GM19452 (cell line): ENCODE measurements around the gene PCBP3.
"Not testable (repeated sequence)": the region's sequence is repeated elsewhere in the genome, so short reads cannot be mapped to it uniquely, and the experiment has no call there.

Experiments
- ATAC-seq: cut with Tn5 transposase; IDR thresholded peaks from one replicate; pipeline ENCODE4 v1.9.1; 2021; ENCODE audit not compliant: unreplicated experiment

PCBP3 gene

DNA sequence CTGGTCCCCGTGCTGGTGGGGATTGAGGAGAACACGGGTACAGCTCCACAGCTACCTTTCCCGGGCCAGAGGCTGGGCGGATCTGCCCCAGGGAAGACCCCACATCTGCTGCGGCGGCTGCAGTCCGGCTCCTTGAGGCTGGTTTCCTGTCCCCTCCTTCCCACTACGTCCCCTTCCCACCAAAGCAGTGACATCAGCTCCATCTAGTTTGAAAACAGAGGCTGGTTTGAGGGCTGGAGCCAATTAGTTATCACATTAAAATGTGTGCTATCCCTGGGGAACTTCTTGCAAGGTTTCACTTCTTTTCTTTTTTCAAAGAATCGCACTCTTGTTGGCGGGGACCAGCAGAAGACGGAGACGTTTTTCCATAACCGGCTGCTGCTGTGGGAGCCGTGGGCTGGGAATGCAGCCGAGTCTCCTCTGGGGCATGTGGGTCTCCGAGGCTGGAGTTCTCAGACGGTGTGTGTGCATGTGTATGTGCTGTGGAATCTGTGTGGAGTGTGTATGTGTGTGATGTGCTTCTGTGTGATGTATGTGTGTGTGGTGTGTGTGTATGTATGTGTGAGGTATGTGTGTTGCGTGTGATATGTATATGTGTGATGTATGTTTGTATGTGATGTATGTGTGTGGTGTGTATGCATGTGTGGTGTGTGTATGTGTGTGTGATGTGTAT is 8.9 kb upstream of the PCBP3 start:
- ATAC-seq: no peak

DNA sequence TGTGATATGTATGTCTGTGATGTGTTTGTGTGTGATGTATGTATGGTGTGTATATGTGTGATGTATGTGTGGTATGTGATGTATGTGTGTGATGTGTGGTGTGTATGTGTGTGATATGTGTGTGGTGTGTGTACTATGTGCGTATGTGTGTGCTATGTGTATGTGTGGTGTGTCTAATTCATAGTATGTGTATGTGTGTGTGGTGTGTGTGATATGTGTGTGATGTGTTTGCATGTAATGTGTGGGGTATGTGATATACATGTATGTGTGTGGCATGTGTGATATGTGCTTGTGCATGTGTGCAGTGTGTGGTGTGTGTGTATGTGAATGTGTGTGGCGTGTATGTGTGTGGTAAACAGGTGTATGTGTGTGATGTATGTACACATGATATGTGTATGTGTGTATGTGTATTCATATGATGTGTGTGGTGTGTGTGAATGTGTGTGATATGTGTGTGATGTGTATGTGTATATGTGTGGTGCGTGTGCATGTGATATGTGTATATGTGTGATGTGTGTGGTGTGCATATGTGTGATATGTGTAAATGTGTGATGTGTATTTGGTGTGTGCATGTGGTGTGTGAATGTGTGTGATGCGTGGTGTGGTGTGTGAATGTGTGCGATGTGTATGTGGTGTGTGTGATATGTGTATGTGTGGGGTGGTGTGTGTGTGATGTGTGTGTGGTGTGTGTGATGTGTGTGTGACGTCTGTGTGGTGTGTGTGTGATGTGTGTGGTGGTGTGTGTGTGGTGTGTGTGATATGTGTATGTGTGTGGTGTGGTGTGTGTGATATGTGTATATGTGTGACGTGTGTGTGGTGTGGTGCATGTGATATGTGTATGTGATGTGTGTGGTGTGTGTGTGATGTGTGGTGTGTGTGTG is 8.0 kb upstream of the PCBP3 start:
- ATAC-seq: no peak

DNA sequence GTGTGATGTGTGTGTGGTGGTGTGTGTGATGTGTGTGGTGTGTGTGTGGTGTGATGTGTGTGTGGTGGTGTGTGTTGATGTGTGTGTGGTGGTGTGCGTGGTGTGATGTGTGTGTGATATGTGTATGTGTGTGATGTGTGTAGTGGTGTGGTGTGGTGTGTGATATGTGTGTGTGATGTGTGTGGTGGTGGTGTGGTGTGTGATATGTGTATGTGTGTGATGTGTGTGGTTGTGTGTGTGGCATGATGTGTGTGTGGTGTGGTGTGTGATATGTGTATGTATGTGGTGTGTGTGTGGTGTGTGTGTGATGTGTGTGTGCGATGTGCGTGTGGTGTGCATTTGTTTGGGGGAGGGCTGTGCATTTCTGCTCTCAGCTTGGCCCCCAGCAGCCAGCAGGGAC is 7.1 kb upstream of the PCBP3 start:
- ATAC-seq: no peak

DNA sequence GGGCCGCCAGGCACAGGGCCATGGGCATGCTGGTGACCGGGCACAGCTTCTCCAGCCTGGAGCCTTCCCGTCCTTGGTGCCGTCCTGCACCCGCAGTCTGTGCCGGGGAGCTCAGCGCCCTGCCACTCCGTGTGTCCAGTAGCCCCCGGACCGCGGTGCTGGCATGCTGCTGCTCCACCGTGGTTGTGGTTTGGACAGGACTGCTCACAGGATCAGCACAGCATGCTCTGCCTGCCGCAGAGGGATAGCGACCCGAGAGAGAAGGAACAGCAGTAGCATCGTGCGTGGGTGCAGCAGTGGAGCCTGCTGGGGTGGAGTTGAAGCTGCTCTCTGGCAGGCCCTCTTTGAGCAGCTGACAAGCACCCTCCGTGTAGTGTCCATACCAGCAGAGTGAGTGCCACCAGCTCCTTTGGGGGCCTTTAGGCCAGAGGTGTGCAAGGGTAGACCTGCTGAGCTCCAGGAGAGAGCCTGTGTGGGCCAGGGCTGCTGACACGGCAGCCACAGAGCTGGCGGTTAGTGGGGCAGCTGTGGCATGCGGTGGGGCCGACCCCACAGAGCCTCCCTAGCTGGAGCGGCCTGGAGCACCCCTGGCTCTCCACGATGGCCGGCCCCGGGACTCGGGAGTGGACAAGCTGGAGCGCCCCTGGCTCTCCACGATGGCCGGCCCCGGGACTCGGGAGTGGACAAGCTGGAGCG is 6.4 kb upstream of the PCBP3 start:
- no peak for ATAC-seq

DNA sequence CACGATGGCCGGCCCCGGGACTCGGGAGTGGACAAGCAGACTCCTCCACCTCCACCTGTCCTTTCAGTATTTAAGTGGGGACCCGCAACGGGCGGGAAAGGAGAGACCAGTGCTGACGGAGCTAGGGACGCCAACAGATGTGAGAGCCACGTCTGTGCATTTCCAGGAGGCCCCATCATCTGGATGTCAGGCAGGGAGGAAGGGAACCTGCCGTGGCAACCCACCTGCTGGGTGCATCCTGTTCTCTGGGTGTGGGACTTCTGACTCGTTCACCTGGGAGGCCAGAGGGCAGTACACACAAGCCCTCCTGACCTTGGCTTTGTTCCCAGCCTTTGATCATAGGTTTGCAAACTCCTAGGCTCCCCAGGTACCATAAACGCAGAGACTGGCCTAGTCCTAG is 5.6 kb upstream of the PCBP3 start:
- ATAC-seq: no peak

DNA sequence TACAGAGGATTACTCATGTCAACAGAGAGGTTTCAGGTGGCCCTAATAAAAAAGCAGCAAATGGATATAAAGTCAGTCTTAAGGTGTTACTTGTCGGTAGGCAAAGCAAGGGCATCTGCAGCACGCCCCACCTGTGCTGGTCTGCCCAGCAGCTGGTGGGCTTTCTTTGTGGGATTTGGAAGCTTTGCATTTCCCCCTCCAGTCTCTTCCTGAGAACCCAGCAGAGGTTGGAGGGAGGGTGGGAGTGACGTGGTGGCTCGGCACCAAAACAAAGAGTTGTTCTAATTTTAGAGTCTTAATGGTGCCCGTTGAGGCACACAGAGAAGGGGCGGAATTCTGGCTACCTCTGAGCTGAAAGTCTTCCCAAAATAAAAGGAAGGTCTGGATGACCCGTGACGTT is 4.8 kb upstream of the PCBP3 start:
- no peak for ATAC-seq

DNA sequence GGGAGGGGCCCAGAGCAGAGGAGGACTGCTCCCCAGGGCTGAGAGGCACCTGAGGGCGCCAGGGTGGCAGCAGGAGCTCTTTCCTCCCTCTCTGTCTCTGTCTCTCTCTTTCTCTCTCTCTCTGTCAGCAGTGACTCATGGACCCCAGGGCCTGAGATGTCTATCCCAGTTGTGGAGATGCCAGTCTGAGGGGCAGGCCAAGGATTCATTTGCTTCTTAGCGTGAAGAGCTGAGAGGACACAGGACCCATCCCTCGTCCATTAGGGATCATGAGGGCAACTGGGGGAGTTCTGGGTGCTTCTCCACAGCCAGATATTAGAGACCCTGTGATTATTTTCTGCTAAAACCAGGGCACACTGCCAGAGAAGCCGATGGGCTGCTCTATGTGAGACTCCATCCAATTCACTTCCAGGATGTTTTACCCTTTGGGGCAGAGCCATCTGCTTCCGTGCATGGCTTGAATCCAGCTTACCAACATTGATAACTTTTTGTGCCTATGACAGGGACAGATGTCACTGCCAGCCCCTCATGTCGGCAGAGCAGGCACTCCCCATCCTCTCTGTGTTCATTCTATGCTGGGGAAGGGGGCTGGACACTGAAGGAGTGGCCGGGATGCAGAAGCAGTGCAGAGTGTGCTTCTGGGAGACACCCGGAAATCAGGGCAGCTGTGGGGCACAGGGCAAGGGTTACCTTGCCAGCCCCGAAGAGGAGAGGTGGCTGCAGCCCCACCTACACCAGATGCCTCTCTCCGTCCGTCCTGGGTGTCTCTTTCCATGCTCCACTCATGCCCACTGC is 4.1 kb upstream of the PCBP3 start:
- ATAC-seq: no peak

DNA sequence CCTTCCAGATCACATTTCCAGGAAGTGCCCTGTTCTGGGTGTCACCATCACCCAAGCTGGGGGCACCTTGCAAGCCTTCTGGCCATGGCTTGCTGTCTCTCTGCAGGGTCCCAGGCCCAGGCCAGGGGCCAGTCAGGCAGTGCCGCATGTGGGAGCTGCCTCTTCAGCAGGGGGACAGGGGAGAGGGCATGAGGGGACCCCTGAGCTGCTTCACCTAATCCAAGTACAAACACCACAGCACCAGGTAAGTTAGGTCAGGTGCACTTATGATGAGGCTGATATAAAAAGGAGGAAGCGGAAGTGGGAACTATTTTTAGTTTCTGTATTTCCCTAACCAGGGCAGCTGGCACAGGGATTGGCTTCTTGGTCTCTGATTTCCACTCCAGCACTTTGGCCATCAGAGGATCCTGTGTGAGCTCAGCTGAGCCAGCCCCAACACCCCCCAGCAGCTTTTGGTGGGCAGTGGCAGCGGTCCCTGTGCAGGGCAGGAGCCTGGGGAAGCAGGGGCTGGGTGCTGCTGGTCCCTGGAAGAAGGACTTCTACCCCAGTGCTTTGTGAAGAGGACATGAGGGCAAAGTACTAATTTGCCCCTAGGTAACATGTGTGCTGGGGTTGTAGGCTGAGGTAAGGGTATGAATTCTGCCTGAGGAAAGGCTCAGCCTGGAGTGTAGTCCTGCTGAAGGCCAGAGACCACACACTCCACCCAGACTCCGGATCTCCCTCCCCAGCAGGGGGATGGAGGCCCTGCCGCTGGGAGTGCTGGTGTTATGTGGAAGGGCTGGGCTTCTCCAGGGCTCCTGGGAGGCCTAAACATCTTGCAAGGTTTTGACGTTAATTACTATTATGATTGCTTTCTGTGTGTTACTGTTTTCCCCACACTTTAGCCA is 3.3 kb upstream of the PCBP3 start:
- ATAC-seq: no peak

DNA sequence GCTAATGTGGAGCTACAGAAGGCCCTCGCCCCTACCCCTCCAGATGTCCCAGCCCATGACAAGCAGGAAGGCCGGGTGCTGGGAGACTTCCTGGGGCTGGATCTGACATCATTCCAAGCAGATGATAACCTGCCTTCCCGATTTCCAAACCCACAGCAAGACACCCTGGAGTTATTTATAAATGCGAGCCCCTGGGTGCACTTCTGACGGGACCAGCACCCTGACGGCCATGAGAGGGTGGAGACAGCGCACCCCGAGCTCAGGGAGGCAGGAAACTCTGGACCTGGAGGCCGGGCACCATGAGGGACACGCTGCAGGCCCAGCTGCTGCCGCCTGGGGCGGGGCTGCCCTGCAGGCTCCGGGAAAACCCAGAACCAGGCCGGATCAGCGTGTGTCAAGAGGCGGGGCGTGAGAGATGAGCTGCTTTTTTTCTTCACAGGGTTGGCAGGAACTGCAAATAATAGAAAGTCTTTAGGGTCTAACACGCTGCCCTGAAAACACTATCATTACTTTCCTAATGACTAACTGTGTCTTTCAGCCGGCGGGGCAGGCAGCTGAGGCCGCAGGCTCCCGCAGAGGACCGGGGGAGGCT is 2.5 kb upstream of the PCBP3 start:
- ATAC-seq: no peak

DNA sequence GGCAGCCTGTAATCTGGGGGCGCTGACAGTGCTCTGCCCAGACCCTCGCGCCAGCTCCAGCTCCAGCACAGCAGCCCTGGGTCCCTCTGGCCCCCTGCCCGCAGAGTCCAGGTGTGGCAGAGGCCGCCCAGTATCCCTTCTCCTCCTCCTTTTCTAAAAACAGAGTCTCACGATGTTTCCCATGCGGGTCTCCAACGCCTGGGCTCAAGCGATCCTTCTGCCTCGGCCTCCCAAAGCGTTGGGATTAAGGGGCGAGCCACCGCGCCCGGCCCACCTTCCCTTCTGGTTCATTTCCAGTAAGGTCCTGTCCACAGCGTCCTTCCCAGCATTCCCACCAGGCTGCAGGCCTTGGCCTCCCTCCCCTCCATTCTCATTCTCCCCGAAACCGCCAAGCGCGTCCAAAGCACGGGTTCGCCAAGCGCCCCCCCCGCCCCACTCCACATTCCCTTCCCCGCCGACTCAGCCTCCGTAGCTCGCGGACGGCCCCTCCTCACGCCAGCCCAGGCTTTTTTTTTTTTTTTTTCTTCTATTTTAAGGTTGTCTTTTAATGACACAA is 2.0 kb upstream of the PCBP3 start:
- ATAC-seq: no peak

DNA sequence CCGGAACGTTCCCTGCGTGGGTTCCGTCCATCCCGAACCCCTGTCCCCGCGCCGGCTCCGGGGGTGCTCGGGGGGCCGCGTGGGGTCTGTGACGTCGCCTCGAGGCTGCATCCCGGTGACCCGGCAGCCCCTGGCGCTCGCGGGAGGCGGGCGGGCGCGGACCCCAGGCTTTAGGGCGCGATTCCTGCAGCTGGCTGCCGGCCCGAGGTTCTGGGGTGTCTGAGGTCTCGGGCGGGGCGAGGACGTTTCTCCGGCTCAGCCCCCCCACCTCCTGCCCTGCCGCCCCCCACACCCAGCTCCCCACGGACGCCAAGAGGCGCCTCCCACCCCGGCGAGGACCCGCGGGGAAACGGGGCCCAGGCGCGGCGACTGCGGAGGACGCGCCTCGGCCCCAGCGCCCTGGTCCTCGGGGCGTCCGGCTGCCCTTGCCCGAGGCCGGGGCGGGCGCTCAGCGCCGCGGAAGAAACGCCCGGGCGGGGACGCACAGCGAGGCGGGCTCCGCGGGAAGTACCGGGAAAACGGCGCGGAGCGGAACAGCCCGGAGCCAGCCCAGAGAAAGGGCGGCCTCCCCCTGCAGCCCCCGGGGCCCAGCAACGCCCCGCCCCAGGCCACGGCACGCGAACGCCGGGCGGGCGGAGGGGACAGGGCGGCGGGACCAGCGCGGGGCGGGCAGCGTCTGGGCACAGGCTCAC is 1.3 kb upstream of the PCBP3 start:
- no peak for ATAC-seq

DNA sequence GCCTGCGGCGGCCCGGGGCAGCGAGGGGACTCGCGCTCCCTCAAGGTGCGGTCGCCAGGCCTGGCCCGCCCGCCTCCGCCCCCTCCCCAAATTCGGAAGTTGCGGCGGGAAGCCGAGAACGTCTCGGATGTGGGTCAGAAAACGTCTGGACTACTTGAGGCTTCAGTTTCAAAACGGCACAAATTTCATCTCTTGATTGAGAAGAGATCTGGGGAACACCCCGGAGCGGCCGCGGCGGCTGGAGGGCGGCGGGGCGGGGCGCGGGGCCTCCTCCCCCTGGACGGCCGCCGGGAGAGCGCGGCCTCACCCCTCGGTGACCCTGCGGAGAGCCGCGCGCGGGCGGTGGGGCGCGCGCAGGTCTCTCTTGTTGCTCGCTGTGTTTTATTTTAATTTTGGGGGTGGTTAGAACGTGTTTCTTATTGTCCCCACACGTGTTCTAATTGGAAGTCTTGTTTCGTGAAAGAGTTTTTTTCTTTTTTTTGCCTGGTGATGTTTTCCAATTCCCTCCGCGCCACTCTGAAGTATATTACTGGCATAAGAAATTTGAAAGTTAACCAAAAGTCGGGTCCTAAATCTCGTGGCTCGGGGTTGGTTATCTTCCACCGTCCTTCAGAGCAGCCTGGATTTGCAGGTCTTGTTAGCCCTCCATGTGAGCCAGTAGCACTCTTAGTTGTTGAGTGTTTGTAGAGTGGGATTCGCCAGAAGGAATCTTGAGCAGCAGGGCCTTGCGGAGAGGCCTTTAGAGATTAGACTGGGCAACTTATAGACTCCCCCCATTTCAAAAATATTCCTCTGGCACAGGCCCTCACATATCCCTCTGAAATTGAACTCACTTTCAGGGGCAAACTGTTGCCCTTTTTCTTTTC is 749 bp downstream of the PCBP3 start:
- ATAC-seq: peak; percentile 17

DNA sequence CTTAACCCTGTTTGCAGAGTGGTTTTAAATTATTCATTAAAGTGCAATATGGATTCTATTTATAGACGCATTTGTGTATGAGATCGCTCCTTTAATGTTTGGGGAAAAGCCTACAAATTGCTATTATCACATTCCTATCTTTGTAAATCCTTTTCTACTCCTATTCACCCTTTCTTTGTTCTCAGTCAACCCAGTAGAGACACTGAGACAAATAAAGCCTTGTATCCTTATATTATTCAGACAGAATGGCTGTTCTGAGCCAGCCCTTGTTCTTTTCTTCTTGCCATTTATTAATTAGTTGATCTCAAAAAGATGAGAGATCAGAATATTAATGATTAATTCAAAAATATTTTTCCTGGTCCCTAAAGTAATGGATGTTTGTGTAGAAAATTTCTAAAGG is 8.4 kb downstream of the PCBP3 start:
- no peak for ATAC-seq

DNA sequence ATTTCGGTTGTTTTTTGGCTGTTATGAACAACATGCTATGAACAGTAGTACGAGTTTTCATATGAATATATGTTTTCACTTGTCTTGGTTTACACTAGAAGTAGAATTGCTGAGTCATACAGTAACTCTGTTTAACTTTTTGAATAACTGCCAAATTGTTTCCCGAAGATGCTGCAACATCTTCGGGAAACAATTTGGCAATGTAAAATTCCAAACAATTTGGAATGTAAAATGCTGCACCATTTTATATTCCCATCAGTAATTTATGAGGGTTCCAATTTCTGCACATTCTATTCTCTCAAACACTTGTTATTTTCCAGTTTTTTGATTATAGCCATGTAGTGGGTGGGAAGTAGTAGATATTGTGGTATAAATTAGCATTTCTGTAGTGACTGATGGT is 11.6 kb downstream of the PCBP3 start:
- ATAC-seq: no peak

DNA sequence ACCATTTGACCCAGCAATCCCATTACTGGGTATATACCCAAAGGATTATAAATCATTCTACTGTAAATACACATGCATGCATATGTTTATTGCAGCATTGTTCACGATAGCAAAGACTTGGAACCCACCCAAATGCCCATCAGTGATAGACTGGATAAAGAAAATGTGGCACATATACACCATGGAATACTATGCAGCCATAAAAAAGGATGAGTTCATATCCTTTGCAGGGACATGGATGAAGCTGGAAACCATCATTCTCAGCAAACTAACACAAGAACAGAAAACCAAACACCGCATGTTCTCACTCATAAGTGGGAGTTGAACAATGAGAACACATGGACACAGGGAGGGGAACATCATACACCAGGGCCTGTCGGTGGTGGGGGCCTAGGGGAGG is 12.6 kb downstream of the PCBP3 start:
- ATAC-seq: not testable (repeated sequence)

DNA sequence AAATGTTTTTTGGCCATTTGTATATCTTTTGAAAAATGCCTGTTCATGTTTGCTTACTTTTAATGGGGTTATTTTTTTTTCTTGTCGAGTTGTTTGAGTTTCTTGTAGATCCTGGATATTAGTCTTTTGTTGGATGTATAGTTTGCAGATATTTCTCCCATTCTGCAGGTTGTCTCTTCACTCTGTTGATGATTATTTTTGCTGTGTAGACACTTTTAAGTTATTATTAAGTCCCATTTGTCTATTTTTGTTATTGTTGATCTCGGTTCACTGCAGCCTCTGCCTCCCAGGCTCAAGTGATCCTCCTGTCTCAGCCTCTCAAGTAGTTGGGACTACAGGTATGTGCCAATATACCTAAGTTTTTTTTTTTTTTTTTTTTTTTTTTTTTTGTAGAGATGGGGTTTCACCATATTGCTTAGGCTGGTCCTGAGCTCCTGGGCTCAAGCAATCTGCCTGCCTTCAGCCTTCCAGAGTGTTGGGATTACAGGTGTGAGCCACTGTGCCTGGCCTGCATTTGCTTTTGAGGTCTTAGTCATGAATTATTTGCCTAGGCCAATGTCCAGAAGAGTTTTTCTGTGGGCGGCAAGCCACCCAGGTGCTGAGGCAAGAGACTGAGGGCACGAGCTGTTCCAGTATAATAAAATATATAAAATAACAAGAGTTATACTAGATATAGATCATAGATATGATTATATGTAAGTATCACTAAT is 18.5 kb downstream of the PCBP3 start:
- ATAC-seq: not testable (repeated sequence)

DNA sequence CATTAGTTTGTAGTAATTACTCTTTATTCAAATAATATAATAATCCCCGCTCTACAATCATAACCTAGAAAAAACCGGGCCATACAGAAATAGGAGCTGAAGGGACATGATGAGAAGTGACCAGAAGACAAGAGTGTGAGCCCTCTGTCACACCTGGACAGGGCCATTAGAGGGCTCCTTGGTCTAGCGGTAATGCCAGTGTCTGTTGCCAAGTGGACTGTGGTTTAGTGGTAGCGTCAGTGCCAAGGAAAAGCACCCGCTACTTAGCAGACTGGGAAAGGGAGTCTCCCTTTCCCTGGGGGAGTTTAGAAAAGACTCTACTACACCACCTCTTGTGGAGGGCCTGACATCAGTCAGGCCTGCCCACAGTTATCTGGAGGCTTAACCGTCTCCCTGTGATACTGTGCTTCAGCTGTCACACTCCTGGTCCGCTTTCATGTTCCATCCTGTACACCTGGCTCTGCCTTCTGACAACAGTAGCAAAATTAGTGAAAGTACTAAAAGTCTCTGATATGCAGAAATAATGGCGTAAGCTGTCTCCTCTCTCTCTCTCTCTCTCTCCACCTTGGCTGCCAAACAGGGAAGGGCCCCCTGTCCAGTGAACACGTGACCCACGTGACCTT is 19.2 kb downstream of the PCBP3 start:
- not testable (repeated sequence) for ATAC-seq
